ENCODE data around the gene GPR142.
A peak's percentile ranks its signal among the peaks of the same experiment; 100 is the strongest.
"Not testable (repeated sequence)": the region's sequence is repeated elsewhere in the genome, so short reads cannot be mapped to it uniquely, and the experiment has no call there.

The GPR142 gene

DNA sequence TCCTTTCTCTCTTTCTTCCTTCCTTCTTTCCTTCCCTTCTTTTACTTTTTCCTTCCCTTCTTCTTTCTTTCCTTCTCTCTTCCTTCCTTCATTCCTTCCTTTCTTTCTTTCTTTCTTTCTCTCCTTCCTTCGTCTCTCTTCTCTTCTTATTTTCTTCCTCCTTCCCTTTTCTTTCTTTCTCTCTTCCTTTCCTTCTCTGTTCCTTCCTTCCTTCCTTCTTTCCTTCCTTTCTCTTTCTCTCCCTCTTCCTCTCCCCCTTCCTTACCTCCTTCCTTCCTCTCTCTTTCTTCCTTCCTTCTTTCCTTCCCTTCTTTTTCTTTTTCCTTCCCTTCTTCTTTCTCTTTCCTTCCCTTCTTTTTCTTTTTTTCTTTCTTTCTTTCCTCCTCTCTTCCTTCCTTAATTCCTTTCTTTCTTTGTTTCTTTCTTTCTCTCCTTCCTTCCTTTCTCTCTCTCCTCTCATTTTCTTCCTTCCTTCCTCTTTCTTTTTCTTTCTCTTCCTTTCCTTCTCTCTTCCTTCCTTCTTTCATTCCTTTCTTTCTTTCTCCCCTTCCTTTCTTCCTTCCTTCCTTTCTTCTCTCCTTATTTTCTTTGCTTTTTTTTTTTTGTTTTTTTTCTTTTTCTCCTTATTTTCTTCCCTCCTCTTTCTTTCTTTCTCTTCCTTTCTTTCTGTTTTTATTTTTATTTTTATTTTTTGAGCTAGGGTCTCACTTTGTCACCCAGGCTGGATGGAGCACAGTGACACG is 22.8 kb downstream of the GPR142 start:
- no peaks in the 10 kb centered on the region for H3K36me3 Mint-ChIP-seq (ENCODE audit: low read depth)

DNA sequence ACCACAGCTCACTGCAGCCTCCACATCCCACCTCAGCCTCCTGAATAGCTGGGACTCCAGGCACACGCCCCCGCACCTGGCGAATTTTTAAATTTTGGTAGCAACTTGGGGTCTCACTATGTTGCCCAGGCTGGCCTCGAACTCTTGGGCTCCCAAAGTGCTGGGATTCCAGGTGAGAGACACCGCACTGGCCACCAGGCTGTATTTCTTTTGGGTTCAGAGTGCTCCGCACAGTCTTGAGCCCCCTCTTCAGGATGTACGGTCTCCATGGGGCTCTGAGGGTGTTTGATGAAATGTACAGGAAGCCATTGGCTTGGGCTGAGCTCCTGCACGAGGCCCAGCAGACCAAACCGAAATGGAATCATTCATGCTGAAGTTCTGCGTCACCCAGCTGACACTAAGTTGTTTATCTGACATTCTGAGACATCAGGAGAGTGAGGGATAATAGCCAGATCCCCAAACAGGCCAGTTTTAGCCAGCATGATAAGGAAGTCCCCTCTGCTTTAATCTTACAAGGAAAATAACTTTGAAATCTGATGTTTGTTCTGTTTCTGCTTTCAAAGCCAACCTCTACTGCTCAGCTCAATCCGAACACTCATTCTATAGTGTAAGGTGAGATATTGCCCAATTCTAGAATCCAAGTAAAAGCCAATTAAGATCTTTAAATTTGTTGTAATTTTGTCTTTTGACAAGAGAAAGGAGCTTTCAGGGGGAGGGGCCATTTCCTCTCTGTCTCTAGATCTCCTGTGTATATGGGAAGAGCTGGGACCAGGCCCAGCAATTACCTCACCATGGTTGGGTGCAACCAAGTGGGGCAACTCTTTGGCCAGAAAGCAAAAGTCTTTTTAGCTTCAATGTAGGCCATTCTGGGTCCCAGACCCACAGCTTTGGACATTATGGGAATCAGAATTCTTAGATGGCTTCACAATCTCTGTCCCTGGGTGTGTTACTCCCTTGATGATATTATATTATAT is 23.7 kb downstream of the GPR142 start:
- DNase-seq, result no peak
- Mint-ChIP-seq H3K4me3 (no peak overlapping the region), H3K27ac (no peak overlapping the region), H3K27me3 (peaks cover 6% of the 10 kb centered on the region), H3K9me3 (no peaks in the 10 kb centered on the region), H3K4me1 (ENCODE audit: low read depth) (no peaks in the 10 kb centered on the region), H3K36me3 (ENCODE audit: low read depth) (no peaks in the 10 kb centered on the region)

More for the DNA sequence above, 22.8 kb downstream of the GPR142 start:
- no peak for DNase-seq
- Mint-ChIP-seq H3K27ac (no peak overlapping the region), H3K4me1 (ENCODE audit: low read depth) (no peaks in the 10 kb centered on the region), H3K9me3 (no peaks in the 10 kb centered on the region), H3K4me3 (no peak overlapping the region), H3K27me3 (peaks cover 6% of the 10 kb centered on the region)

DNA sequence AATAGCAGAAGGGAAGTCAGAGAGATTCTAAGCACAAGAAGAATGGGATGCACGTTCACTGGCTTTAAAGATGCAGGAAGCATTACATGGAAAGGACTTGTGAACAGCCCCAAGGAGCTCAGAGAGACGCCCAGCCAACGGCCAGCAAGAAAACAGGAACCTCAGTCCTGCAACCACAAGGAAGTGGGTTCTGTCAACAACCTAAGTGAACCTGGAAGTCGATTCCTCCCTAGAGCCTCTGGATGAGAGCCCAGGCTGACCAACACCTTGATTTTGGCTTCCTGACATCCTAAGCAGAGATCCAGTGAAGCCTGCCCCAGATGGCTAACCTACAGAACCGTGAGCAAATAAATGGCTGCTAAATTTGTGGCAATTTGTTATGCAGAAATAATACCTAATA is 24.5 kb downstream of the GPR142 start:
- H3K27ac Mint-ChIP-seq, result no peak overlapping the region

DNA sequence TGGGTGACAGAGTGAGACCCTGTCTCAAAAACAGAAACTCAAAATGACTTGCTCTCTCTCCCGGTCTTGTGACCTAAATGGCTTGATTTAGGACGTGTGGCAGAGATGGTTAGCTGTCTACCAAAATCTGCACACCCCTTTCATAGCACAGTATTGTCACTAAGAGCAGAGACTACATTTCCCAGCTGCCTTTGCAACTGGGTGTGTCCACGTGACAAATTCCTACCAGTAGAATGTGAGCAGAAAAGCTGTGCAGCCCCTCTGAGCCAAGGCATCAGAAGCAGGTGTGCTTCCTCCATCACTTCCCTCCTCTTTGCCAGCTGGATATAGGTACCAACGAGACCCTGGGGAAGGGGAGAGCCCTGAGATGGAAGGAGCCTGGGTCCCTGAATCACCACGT is 25.5 kb downstream of the GPR142 start:
- no peak for DNase-seq
- Mint-ChIP-seq H3K9me3 (no peaks in the 10 kb centered on the region), H3K36me3 (ENCODE audit: low read depth) (no peaks in the 10 kb centered on the region), H3K4me3 (no peak overlapping the region), H3K4me1 (ENCODE audit: low read depth) (no peaks in the 10 kb centered on the region), H3K27ac (no peak overlapping the region), H3K27me3 (peaks cover 3% of the 10 kb centered on the region)

More for the DNA sequence above, 24.5 kb downstream of the GPR142 start:
- Mint-ChIP-seq H3K36me3 (ENCODE audit: low read depth) (no peaks in the 10 kb centered on the region), H3K27me3 (peaks cover 3% of the 10 kb centered on the region), H3K9me3 (no peaks in the 10 kb centered on the region), H3K4me3 (no peak overlapping the region), H3K4me1 (ENCODE audit: low read depth) (no peaks in the 10 kb centered on the region)
- DNase-seq, result no peak

DNA sequence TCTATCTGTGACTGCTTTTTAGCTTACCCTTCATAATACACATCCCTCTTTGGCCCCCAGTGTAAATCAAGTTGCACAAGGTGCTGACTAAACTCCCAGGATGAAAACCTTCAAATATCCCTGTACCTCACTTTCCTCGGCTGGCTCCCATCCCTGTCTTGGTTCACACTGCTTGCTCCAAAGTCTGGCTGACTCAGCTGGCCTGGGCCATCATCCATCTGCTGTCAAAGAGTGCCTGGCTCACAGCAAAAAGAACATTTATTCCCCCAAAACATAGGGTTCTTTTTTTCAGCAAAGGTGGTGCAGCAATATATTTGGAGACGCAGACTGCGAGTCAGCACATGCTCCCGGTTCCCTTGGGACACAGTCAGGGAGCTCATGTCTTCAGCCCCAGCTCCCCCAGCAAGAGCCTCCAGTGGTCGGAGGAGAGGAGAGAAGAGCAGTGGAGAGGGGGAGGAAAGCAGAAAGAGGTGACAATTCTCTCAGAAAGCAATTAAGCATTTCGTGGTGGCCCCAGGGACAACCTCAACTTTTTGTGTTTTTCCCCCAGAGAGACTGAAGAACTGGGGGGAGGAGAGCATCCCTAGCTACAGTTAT is 26.1 kb downstream of the GPR142 start:
- H3K4me1 Mint-ChIP-seq (ENCODE audit: low read depth), result no peaks in the 10 kb centered on the region
- no peaks in the 10 kb centered on the region for H3K36me3 Mint-ChIP-seq (ENCODE audit: low read depth)
- peaks cover 3% of the 10 kb centered on the region for H3K27me3 Mint-ChIP-seq
- H3K4me3 Mint-ChIP-seq, result no peak overlapping the region
- no peak for DNase-seq
- no peak overlapping the region for H3K27ac Mint-ChIP-seq
- H3K9me3 Mint-ChIP-seq, result no peaks in the 10 kb centered on the region

DNA sequence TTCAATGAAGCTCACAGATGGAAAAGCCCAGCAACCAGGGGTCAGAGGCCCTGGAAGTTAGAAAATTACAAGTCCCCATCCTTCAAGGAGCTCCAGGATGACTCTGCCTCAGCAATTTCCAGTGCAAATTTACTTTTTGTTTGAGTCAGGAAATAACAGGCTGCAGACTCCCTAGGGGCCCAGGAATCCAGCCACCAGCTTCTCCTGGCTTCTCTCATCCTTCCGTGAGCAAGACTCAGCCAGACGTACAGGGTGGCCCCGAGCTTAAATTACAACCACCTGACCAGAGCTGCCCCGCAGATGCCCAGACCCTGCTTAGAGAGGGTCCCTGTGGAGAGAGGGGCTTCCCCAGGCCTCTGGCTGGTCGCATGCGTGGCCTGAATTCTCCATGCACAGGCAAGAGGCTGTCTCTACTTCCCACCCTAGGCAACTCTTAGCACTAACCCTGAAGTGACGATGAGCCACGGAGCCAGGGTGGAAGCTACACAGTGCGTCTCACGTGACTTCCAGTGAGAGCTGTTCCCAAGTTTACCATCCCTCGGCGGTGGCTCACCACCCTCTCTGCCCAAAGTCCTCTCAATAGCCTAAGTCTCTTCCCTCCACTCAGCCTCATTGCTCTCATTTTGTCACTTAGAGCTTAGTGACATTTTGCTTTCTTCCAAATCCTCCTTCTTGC is 27.1 kb downstream of the GPR142 start:
- no peaks in the 10 kb centered on the region for H3K4me1 Mint-ChIP-seq (ENCODE audit: low read depth)

DNA sequence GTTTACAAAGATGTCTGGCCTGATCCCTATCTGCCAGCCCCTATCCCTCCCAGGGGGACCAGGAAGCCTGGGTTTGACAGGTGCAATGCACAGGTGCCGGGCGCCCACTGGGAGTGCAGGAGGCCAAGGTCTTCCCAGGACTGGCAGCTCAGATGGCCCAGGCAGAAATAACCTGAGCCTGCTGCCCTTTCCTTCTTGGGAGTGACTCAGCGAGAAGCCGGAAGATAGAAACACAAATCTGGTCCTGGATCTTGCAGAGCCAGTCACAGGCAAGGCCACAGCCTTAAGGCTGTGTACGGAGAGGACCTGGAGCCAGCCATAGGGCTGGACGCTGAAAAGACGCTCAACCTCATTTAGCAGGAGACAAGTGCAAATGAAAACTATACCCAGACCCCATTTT is 27.7 kb downstream of the GPR142 start:
- DNase-seq, result no peak
- Mint-ChIP-seq H3K4me1 (ENCODE audit: low read depth) (no peaks in the 10 kb centered on the region), H3K36me3 (ENCODE audit: low read depth) (no peaks in the 10 kb centered on the region), H3K27me3 (peaks cover 3% of the 10 kb centered on the region), H3K9me3 (no peaks in the 10 kb centered on the region), H3K27ac (no peak overlapping the region), H3K4me3 (no peak overlapping the region)

More for the DNA sequence above, 27.1 kb downstream of the GPR142 start:
- Mint-ChIP-seq H3K27me3 (peaks cover 3% of the 10 kb centered on the region), H3K27ac (no peak overlapping the region), H3K36me3 (ENCODE audit: low read depth) (no peaks in the 10 kb centered on the region), H3K4me3 (no peak overlapping the region), H3K9me3 (no peaks in the 10 kb centered on the region)
- DNase-seq, result no peak

DNA sequence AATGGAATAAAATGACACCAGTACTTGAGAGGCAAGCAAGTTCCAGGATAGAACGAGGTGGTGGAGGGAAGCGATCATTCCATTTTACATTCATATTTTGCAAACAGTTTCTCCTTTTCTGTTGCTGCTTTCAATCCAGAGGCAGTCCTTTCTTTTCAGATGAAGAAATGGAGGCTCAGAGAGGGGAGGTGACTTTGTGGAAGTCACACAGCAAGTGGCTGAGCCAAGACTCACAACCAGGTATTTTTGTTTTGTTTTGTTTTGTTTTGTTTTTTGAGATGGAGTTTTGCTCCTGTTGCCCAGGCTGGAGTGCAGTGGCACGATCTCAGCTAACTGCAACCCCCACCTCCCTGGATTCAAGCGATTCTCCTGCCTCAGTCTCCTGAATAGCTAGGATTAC is 29.3 kb downstream of the GPR142 start:
- H3K36me3 Mint-ChIP-seq (ENCODE audit: low read depth), result no peaks in the 10 kb centered on the region
- no peaks in the 10 kb centered on the region for H3K4me1 Mint-ChIP-seq (ENCODE audit: low read depth)
- H3K27ac Mint-ChIP-seq, result no peak overlapping the region
- no peak overlapping the region for H3K4me3 Mint-ChIP-seq
- no peak for DNase-seq
- no peaks in the 10 kb centered on the region for H3K9me3 Mint-ChIP-seq
- no peaks in the 10 kb centered on the region for H3K27me3 Mint-ChIP-seq

DNA sequence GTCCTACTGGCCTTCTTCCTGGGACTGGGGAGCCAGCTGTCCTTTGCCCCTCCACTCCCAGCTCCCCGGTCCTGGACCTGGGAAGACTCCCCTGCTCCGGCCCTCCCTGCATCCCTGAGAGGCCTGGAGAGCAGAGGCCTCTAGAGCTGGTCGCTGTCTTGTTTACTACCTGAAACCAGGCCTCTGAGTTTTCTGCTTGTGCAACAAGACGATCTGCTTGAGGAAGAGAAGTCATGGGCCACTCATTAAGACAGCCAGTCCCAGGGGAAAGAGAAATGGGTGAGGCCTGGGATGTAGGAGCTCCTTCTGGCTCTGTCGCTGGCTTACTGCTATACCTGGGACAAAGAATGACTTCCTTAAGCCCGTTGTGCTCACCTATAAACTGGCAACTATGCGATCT is 34.7 kb downstream of the GPR142 start:
- Mint-ChIP-seq H3K4me3 (no peak overlapping the region), H3K27ac (peak overlapping the region; percentile 4), H3K4me1 (ENCODE audit: low read depth) (no peaks in the 10 kb centered on the region), H3K36me3 (ENCODE audit: low read depth) (no peaks in the 10 kb centered on the region), H3K27me3 (no peaks in the 10 kb centered on the region), H3K9me3 (no peaks in the 10 kb centered on the region)
- DNase-seq, result no peak

DNA sequence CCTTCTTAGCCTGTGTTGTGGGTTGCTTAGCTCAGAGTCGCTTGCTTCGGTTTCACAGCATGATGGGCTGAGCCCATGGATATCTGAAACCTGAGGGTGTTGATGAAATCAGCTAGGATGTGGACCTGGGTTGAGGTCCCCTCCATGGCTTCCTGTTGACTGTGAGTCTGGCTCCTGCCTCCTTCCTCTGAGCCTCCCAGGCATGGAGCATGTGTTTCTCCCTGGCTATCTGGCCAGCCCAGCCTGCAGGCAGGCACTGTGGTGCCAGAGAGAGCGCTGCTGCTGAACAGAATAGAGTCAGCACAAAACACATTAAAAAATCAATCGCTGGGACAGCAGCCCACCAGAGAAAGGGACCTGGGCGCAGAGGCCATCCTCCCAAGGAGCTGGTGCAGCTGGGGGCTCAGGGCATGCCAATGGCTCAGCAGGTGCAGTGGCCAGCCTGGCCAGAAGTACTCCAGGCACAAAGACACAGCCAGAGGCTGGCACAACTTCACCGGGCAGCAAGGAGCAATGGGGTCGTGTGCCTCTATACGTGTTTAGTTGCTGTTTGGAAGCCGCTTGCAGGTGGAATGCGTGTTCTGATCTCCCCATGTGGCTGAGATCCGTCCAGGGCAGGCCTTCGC is 36.3 kb downstream of the GPR142 start:
- Mint-ChIP-seq H3K9me3 (no peaks in the 10 kb centered on the region), H3K27me3 (no peaks in the 10 kb centered on the region), H3K27ac (no peak overlapping the region), H3K4me3 (no peak overlapping the region), H3K36me3 (ENCODE audit: low read depth) (no peaks in the 10 kb centered on the region), H3K4me1 (ENCODE audit: low read depth) (no peaks in the 10 kb centered on the region)
- no peak for DNase-seq

DNA sequence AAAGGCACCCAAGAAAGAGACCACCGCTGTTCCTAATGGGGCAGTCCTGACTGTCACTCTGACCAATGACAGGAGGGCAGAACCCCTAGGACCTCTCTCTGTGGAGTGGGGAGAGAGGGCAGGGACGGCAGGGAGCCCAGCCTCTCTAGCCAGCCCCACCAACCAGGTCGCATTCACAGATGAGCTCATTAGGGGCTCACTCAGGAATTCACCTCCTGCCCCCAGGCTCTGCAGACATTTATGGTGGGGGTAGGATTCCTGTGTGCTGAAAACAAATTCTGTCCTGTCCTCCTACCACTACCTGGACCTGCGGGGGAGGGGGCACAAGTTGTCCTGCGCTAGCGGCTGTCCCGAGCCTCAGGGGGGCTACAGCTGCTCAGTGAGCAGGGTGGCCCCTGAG is 36.9 kb downstream of the GPR142 start:
- no peaks in the 10 kb centered on the region for H3K9me3 Mint-ChIP-seq
- no peaks in the 10 kb centered on the region for H3K36me3 Mint-ChIP-seq (ENCODE audit: low read depth)
- no peaks in the 10 kb centered on the region for H3K4me1 Mint-ChIP-seq (ENCODE audit: low read depth)
- no peak overlapping the region for H3K27ac Mint-ChIP-seq
- DNase-seq, result no peak
- H3K4me3 Mint-ChIP-seq, result no peak overlapping the region
- no peaks in the 10 kb centered on the region for H3K27me3 Mint-ChIP-seq

DNA sequence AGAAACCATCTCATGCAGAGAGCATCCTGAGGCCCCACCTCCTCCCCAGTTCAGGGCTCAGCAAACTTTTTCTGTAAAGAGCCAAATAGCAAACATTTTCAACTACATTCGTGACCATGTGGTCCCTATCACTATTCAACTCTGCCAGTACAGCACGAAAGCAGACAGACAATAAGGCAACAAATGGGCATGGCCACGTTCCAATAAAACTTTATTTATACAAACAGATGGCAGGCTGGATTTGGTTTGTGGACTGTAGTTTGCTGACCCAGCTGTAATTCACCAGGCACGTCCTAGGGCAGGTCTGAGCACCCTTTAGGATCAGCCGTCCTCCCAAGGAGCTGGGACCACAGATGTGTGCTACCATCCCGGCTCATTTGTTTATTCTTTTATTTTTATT is 37.5 kb downstream of the GPR142 start:
- no peaks in the 10 kb centered on the region for H3K4me1 Mint-ChIP-seq (ENCODE audit: low read depth)
- no peaks in the 10 kb centered on the region for H3K9me3 Mint-ChIP-seq
- H3K27ac Mint-ChIP-seq, result no peak overlapping the region
- no peak overlapping the region for H3K4me3 Mint-ChIP-seq
- DNase-seq, result no peak
- H3K36me3 Mint-ChIP-seq (ENCODE audit: low read depth), result no peaks in the 10 kb centered on the region
- no peaks in the 10 kb centered on the region for H3K27me3 Mint-ChIP-seq

DNA sequence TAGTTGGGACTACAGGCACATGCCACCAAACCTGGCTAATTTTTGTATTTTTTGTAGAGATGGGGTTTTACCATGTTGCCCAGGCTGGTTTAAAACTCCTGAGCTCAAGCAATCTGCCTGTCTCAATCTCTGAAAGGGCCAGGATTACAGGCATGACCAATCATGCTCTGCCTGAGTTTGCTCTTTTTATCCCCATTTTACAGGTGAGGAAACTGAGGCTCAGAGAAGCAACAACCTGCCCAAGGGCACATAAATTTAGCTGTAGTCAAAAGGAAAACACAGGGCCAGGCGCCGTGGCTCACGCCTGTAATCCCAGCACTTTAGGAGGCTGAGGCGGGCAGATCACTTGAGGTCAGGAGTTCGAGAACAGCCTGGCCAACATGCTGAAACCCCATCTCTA is 38.0 kb downstream of the GPR142 start:
- not testable (repeated sequence) for H3K4me1 Mint-ChIP-seq (ENCODE audit: low read depth); DNase-seq; H3K9me3 Mint-ChIP-seq; H3K36me3 Mint-ChIP-seq (ENCODE audit: low read depth); H3K27ac Mint-ChIP-seq; H3K27me3 Mint-ChIP-seq; H3K4me3 Mint-ChIP-seq

DNA sequence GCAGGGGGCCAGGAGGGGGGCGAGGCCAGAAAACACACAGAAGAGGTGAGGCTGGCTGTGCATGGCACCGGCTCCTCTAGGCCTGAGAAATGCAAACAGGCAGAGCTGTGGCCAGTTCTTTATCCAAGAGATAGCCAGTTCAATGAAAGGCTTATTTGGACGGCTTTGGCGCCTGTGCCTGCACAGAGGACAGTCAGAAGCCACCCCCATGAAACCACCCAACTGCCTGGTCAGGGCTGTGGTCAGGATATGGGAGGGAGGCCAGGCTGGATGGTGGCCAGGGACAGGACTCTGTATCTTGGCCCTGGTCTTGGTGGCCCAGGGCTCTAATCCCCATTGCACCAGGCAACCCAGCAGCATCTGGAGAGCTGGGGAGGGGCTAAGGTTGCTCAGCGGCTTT is 40.1 kb downstream of the GPR142 start:
- Mint-ChIP-seq H3K4me1 (ENCODE audit: low read depth) (no peaks in the 10 kb centered on the region), H3K36me3 (ENCODE audit: low read depth) (no peaks in the 10 kb centered on the region), H3K9me3 (no peaks in the 10 kb centered on the region), H3K4me3 (no peak overlapping the region), H3K27me3 (no peaks in the 10 kb centered on the region), H3K27ac (no peak overlapping the region)
- DNase-seq, result no peak
